Measurements from ENCODE around the gene ZNF529. TPM values are rescaled to one million over a fixed set of nuclear protein-coding genes. Genes with fewer than 3 reads are reported as not detected.
A peak's percentile ranks its signal among the peaks of the same experiment; 100 is the strongest.

ZNF529 gene
- total and polyA plus RNA-seq, 10 donors: 7.7 to 19.4 (median 13.9) TPM

DNA sequence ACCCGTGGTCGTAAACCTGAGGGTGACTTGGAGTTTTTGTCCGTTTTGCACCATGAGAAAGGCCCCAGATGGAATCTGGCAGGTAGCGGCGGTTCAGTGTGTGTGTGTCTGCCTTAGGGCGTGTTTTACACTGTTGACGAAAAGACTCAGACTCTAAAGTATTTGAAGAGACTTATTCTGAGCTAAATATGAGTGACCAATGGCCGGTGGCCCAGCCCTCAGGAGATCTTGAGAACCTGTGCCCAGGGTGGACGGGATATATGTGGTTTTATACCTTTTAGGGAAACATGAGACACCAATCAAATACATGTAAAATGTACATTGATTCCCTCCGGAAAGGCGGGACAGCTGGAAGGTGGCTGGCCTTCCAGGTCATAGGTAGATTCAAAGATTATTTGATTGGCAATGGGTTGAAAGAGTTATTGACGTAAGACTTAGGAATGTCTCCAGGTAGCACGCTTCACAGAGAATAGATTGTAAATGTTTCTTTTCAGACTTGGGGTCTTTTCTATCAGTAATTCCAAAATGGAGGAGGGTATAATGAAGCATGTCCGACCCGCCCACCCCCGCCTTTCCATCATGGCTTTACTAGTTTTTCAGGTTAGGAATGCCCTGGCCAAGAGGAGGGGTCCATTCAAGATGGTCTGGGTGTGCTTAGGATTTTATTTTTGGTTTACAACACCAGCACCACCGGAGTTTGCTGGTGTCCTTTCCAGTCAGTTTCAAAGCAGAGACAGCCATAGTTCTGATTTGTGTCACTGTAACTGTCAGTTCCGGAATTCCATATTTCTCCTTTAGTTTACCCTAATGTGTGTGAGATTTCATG lies 1.0 kb upstream of the ZNF529 start:
- Histone ChIP-seq H3K4me1 (peaks cover 8 to 32% (median 27%) of the 10 kb centered on the region in 6 donors), H3K36me3 (peaks cover 3 to 69% (median 44%) of the 10 kb centered on the region in 6 donors), H3K4me3 (peak overlapping the region; percentile 36 to 91 (median 81)), H3K27ac (peak overlapping the region; percentile 75 to 96 (median 90)), H3K9me3 (peaks cover 0 to 65% (median 54%) of the 10 kb centered on the region in 8 donors), H3K27me3 (replicated peaks in 1 of 7) (no peaks in the 10 kb centered on the region)
- TF ChIP-seq POLR2A (IDR thresholded peaks at IDR 0.05): no peak
- TF ChIP-seq, protein P1, sequence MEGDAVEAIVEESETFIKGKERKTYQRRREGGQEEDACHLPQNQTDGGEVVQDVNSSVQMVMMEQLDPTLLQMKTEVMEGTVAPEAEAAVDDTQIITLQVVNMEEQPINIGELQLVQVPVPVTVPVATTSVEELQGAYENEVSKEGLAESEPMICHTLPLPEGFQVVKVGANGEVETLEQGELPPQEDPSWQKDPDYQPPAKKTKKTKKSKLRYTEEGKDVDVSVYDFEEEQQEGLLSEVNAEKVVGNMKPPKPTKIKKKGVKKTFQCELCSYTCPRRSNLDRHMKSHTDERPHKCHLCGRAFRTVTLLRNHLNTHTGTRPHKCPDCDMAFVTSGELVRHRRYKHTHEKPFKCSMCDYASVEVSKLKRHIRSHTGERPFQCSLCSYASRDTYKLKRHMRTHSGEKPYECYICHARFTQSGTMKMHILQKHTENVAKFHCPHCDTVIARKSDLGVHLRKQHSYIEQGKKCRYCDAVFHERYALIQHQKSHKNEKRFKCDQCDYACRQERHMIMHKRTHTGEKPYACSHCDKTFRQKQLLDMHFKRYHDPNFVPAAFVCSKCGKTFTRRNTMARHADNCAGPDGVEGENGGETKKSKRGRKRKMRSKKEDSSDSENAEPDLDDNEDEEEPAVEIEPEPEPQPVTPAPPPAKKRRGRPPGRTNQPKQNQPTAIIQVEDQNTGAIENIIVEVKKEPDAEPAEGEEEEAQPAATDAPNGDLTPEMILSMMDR (IDR thresholded peaks at IDR 0.05 in 8 of 11, conservative IDR thresholded peaks at IDR 0.05 in 3 of 11): no peak
- no peak for TF ChIP-seq POLR2AphosphoS5 (IDR thresholded peaks at IDR 0.05)
- intact Hi-C loops (cut with DNase I; ENCODE audit: low total_unique reads): loop anchor here (5.0 kb wide), 1 partner anchor 47 kb away; the partner anchor contains the start of gene ZNF260
- no peak for DNase-seq
- WGBS, 5 donors: 35 to 42% (median 39%) methylated on average over 18 of the region's 18 CpGs

DNA sequence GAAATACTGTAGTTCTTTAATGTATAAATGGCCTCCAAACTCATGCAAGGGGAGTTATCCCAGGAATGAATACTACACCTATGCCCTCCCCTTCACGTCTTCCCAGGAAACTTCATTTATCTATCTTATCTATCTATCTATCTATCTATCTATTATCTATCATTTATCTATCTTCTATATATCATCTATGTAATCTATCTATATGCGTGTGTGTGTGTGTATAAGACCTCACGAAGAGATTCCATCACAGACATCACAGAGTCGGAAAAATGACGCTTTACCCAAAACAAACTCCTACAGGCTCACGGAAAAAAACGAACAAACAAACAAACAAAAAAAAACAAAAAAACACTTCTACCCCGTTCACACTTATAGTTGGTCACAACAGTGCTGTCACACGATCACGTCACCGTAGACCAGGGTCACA lies 486 bp downstream of the ZNF529 start:
- peak overlapping the region; percentile 75 to 96 (median 90) for H3K27ac ChIP-seq
- H3K4me1 ChIP-seq: peaks cover 8 to 32% (median 27%) of the 10 kb centered on the region in 6 donors
- DNase-seq: no peak
- WGBS, 5 donors: 2 to 3% (median 3%) methylated on average over 11 of the region's 11 CpGs
- H3K36me3 ChIP-seq: peaks cover 0 to 69% (median 42%) of the 10 kb centered on the region in 6 donors
- H3K27me3 ChIP-seq (replicated peaks in 1 of 7): no peaks in the 10 kb centered on the region
- TF ChIP-seq, protein P1 (IDR thresholded peaks at IDR 0.05 in 8 of 11, conservative IDR thresholded peaks at IDR 0.05 in 3 of 11): no peak
- TF ChIP-seq POLR2AphosphoS5 (IDR thresholded peaks at IDR 0.05) (no peak), POLR2A (IDR thresholded peaks at IDR 0.05) (no peak)
- peak overlapping the region; percentile 36 to 91 (median 81) for H3K4me3 ChIP-seq
- intact Hi-C loops (cut with DNase I; ENCODE audit: low total_unique reads): loop anchor here (5.0 kb wide), 1 partner anchor 45 kb away; the partner anchor contains the start of gene ZNF260
- H3K9me3 ChIP-seq: peaks cover under 1 to 67% (median 56%) of the 10 kb centered on the region in 8 donors

DNA sequence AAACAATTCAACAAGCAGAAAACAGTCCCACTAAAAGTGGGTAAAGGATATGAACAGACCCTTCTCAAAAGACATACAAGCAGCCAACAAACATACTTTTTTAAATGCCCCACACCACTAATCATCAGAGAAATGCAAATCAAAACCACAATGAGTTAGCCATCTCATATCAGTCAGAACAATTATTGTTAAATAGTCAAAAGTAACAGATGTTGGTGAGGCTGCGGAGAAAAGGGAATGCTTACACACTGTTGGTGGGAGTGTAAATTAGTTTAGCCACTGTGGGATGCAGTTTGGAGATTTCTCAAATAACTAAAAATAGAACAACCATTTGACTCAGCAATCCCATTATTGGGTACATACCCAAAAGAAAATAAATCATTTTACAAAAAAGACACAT lies 8.7 kb downstream of the ZNF529 start:
- no peak for TF ChIP-seq POLR2A (IDR thresholded peaks at IDR 0.05)
- TF ChIP-seq, protein P1 (IDR thresholded peaks at IDR 0.05 in 8 of 11, conservative IDR thresholded peaks at IDR 0.05 in 3 of 11): no peak
- TF ChIP-seq POLR2AphosphoS5 (IDR thresholded peaks at IDR 0.05): no peak
- H3K27ac ChIP-seq: no peak overlapping the region
- intact Hi-C loops (cut with DNase I; ENCODE audit: low total_unique reads): no loop called here
- H3K9me3 ChIP-seq: peaks cover 32 to 100% (median 100%) of the 10 kb centered on the region in 8 donors
- no peaks in the 10 kb centered on the region for H3K27me3 ChIP-seq (replicated peaks in 1 of 7)
- no peaks in the 10 kb centered on the region for H3K4me1 ChIP-seq
- 80 to 98% (median 90%) methylated on average over 1 of the region's 1 CpG for WGBS, 5 donors
- peaks cover 5 to 100% (median 92%) of the 10 kb centered on the region in 6 donors for H3K36me3 ChIP-seq
- DNase-seq: no peak
- H3K4me3 ChIP-seq: no peak overlapping the region

Data from spleen (tissue), 11 donors.